ENCODE results near the gene RDX.
"Not testable (repeated sequence)": the region's sequence is repeated elsewhere in the genome, so short reads cannot be mapped to it uniquely, and the experiment has no call there.

The RDX gene

DNA sequence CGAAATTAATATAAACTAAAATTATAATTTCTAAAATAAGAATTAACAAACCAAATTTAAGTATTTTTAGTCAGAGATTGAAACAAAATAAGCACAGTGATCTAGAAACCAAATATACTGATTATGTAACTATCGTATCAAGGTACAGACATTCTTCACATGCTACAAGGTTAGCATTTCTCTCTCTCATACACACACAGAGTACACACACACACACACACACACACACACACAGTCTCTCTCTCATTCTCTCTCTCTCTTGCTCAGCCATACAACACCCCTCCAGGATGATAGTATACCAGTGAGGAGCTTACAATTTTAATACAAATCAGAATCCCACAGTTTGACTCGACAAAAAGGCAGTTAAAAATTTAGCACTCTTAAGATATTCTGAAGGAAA is 66.0 kb downstream of the RDX start:
- TF ChIP-seq, protein P1, sequence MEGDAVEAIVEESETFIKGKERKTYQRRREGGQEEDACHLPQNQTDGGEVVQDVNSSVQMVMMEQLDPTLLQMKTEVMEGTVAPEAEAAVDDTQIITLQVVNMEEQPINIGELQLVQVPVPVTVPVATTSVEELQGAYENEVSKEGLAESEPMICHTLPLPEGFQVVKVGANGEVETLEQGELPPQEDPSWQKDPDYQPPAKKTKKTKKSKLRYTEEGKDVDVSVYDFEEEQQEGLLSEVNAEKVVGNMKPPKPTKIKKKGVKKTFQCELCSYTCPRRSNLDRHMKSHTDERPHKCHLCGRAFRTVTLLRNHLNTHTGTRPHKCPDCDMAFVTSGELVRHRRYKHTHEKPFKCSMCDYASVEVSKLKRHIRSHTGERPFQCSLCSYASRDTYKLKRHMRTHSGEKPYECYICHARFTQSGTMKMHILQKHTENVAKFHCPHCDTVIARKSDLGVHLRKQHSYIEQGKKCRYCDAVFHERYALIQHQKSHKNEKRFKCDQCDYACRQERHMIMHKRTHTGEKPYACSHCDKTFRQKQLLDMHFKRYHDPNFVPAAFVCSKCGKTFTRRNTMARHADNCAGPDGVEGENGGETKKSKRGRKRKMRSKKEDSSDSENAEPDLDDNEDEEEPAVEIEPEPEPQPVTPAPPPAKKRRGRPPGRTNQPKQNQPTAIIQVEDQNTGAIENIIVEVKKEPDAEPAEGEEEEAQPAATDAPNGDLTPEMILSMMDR (IDR thresholded peaks at IDR 0.05; ENCODE audit: borderline replicate concordance, insufficient read depth, low read depth, low read length): no peak
- no peak overlapping the region for H3K4me3 ChIP-seq (ENCODE audit: low read depth, low read length)

DNA sequence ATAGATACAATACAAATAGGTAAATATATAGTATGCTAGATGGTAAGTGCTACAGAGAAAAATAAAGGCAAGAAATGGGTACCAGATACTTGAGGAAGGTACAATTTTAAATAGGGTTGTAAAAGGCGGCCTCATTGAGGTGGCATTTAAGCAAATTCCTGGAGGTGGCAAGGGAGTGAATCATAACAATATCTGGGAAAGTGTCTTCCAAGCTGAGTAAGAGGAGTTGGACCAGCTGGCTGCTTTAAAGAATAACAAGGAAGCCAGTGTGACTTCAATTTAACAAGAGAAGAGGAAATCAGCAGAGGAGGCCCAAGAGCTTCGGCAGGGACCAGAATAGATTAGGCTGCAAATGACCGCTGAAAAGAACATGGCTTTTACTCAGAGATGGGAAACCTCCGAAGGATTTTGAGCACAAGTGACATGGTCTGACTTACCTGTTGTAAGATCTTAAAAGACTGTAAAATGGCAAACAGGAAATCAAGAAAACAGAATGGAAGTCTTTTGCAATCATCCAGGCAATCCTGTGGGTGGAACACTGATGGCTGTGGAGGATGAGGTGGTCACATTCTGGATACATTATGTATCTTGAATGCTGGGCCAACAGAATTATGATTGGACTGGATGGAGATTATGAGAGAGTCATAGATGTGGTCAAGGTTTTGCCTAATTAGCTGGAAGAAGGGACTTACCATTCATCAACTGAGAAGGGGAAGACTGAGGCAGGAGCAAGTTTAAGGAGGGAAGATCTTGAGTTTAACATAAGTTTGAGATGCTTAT is 77.2 kb downstream of the RDX start:
- TF ChIP-seq, protein P1 (IDR thresholded peaks at IDR 0.05; ENCODE audit: borderline replicate concordance, insufficient read depth, low read depth, low read length): no peak
- no peak overlapping the region for H3K4me3 ChIP-seq (ENCODE audit: low read depth, low read length)

DNA sequence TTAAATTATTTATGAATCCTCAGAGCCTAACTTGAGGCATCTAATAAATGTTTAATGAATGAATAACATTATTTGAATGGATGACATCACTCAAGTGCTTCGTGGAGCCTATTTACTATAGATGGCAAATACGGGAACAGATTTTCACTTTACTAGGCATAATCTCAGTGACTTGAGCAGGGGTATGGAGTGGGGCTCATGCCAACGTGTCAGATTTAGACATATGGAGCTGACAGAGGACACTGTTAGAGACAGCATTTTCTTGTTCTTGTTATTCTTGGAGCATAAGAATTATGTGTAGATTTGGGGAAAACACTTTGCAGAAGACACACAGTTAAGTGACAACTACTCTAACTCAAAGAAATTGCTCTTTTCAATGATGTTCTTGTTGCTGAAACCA is 78.5 kb downstream of the RDX start:
- no peak overlapping the region for H3K4me3 ChIP-seq (ENCODE audit: low read depth, low read length)
- TF ChIP-seq, protein P1 (IDR thresholded peaks at IDR 0.05; ENCODE audit: borderline replicate concordance, insufficient read depth, low read depth, low read length): no peak

DNA sequence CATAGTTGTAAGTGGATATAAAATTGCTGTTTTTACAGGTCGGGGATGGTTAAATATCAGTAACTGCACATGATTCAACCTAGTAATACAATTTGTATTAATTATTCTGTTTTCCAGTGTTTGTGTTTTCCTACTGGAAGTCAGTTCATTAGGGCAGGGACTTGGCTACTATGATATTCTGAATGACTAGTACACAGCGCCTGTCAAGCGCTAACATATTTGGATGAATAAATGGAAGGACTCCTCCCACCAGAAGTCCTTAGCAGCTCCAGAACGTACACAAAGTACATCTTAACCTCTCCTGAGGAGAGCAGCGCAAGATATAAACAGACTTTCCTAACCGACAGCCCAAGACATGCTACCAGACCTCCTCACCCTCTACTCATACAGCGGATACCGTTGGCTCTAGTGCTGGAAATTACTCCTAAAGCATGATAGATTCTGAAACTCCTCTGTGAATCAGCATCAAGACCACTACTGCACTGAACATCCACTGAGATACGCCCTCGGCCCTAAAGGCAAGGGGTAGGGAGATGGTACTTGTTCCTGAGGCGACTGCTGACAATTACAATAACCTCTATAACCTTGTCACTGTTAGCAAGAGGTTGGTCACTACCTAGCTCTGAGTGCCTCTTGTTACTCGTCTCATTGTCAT is 79.1 kb downstream of the RDX start:
- TF ChIP-seq, protein P1 (IDR thresholded peaks at IDR 0.05; ENCODE audit: borderline replicate concordance, insufficient read depth, low read depth, low read length): no peak
- no peak overlapping the region for H3K4me3 ChIP-seq (ENCODE audit: low read depth, low read length)

DNA sequence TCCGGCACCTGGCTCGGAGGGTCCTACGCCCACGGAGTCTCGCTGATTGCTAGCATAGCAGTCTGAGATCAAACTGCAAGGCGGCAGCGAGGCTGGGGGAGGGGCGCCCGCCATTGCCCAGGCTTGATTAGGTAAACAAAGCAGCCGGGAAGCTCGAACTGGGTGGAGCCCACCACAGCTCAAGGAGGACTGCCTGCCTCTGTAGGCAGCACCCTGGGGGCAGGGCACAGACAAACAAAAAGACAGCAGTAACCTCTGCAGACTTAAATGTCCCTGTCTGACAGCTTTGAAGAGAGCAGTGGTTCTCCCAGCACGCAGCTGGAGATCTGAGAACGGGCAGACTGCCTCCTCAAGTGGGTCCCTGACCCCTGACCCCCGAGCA is 87.1 kb downstream of the RDX start:
- not testable (repeated sequence) for H3K4me3 ChIP-seq (ENCODE audit: low read depth, low read length)

DNA sequence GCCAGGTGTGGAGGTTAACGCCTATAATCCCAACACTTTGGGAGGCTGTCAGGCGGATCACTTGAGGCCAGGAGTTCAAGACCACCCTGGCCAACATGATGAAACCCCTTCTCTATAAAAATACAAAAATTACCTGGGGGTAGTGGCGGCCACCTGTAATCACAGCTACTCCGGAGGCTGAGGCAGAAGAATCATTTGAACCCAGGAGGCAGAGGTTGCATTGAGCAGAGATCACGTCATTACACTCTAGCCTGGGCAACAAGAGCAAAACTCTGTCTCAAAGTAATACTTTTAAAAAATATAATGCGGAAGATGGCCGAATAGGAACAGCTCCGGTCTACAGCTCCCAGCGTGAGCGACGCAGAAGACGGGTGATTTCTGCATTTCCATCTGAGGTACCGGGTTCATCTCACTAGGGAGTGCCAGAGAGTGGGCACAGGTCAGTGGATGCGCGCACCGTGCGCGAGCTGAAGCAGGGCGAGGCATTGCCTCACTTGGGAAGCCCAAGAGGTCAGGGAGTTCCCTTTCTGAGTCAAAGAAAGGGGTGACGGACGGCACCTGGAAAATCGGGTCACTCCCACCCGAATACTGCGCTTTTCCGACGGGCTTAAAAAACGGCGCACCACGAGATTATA is 87.6 kb downstream of the RDX start:
- not testable (repeated sequence) for H3K4me3 ChIP-seq (ENCODE audit: low read depth, low read length)

DNA sequence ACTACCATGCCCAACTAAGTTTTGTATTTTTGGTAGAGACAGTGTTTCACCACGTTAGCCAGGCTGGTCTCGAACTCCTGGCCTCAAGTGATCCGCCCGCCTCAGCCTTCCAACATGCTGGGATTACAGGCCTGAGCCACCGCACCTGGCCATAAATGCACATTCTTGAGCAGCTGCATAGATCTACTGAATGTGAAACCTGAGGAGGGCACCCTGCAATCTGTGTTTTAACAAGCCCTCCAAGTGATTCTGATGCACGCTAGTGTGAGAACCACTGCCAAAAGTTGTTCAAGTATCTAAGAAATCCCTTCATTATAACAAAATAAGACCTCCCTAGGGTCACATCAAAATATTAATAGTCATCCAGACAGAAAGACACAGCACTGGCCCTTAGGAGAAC is 89.3 kb downstream of the RDX start:
- no peak overlapping the region for H3K4me3 ChIP-seq (ENCODE audit: low read depth, low read length)
- TF ChIP-seq, protein P1 (IDR thresholded peaks at IDR 0.05; ENCODE audit: borderline replicate concordance, insufficient read depth, low read depth, low read length): no peak

DNA sequence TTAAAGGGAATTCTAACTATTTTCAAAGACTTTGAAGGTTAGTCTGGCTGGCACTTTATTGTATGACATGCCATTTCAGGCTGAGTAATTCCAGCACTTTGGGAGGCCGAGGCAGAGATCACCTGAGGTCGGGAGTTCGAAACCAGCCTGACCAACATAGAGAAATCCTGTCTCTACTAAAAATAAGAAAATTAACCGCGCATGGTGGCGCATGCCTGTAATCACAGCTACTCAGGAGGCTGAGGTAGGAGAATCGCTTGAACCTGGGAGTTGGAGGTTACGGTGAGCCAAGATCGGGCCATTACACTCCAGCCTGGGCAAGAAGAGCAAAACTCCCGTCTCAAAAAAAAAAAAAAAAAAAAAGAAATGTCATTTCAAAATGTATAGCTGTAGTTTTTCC is 95.6 kb downstream of the RDX start:
- no peak overlapping the region for H3K4me3 ChIP-seq (ENCODE audit: low read depth, low read length)
- TF ChIP-seq, protein P1 (IDR thresholded peaks at IDR 0.05; ENCODE audit: borderline replicate concordance, insufficient read depth, low read depth, low read length): no peak
